Measurements from ENCODE around the gene HPCAL1.

Gene HPCAL1

DNA sequence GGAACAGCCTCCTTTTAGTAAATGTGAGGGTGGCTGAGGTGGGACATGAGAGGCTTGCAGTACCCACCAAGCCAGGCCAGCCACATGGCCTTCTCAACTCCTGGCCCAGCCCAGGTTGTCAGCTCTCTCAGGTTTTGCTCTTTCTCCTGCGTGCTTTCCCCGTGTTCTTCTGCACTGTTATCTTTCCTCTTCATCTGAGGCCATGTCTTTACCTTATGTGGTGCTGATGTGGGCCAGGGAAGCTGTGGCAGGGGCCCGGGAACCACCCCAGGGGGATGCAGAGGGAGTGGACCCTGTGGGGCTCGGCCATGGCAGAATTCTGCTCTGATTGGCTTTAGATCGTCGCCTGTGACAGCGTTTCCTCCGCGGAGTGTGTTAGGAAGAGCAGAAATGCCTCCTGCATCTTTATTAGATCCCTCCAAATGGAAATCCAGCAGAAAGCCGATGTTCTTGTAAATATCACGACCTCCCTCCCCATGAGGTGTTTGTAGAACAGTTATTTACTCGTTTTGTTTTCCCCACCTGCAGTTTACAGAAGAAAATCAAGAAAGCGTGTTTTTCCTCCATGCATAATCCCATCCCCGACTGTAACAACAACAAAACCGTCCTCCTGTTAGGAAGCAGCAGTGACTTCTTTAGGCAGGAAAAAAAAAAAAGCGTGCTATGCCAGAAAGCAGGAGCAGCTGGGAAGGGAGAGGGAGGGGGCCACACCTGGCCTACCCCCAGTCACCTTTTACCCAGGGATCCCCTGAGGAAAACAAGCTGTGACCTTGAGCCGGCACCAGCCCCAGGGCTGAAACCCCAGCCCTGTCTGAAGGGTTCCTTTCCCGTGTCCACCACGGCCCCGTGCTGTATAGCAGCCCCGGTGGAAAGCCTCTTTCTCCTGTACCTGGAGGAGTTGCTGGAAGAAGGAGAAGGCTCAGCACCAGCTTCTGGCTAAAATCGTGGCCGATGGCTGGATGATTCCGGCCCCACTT, 54.8 kb downstream of the HPCAL1 start:
- DNase-seq = no peak

DNA sequence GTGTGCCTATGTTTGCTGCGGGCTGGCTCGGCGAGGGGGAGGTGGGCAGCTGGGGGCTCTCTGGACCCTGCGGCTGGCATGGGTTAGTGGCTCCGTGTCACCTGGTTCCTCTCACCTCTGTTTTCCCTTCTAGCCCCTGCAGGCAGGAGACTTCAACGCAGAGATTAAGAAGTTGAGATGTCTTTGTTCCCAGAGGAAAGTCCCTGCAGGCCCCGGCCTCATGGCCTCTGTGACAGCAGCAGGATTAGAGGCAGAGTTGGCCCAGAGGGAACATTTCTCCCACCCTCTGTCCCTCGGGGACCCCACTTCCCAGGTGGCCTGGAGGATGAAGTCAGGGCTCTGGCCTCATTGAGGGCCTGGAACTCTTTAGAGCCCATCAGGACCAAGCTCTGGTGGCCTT, 56.5 kb downstream of the HPCAL1 start:
- no peak for DNase-seq

DNA sequence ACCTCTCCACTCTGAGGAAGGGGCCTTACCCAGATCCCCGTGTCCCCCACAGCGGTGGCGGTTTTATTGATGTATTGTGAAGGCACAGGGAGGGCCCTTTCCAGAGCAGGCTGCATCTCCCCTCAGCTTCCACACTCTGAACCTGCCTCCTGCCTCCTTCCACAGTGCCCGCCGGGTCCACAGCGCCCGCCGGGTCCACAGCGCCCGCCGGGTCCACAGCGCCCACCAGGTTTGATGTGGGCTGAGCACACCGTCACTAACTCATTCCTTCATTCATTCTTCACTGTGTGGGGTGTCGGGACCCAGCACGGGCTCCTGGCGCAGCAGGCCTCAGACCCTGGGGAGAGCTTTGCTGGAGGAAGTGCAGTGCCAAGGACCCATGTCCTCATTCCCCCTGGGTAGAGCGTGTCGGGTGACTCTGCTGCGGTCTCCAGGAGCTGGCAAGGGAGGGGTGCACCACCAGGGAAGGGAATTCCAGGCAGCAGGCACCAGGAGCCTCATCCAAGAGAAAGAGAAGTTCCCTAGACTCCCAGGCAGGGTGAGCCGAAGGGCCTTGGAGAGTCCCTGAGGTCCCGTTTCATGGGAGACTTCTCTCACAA, 57.1 kb downstream of the HPCAL1 start:
- no peak for DNase-seq

DNA sequence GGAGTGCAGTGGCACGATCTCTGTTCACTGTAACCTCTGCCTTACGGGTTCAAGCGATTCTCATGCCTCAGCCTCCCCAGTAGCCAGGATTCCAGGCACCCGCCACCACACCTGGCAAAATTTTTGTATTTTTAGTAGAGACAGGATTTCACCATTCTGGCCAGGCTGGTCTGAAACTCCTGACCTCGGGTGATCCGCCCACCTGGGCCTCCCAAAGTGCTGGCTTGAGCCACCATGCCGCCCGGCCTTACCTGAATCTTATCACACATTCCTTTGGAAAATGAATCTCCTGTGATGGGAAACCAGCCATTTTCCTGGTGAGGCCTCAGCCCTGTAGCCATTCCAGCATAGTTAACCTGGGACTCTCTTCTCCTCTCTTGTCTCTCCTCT, 57.8 kb downstream of the HPCAL1 start:
- no peak for DNase-seq

DNA sequence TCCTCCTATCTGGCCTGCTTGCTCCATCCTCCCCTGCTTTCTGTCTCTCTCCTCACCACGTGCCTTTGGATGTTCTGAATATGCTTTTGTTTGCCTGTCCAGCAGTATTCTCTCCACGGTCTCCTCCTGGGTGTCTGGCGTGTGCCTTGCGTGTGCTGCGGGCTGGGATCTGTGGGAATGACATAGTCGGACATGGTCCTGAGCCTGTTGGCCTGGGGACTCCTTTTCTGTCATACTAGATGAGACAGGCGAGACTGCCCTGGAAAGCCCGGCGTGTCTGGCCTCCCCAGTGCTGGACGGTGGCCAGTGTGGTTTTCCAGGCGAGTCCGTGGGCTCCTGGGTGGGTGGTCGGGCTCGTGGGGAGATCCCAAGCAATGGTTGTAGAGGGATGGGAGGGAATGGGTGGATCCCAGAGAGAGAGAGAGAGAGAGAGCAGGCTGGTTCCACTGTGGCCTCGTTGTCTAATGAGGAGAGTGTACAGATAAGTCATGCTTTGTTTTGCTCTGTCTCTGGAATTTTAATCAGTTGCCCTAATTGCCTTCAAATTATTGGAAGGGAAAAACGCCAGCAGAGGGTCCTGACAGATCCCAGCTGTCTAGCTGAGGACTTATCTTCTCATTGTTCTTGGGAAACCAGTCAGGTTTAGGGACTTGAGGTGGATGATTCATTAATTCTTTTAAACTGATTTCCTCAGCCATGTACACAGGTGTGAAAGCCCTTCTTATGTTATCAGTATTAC, 58.3 kb downstream of the HPCAL1 start:
- no peak for DNase-seq

DNA sequence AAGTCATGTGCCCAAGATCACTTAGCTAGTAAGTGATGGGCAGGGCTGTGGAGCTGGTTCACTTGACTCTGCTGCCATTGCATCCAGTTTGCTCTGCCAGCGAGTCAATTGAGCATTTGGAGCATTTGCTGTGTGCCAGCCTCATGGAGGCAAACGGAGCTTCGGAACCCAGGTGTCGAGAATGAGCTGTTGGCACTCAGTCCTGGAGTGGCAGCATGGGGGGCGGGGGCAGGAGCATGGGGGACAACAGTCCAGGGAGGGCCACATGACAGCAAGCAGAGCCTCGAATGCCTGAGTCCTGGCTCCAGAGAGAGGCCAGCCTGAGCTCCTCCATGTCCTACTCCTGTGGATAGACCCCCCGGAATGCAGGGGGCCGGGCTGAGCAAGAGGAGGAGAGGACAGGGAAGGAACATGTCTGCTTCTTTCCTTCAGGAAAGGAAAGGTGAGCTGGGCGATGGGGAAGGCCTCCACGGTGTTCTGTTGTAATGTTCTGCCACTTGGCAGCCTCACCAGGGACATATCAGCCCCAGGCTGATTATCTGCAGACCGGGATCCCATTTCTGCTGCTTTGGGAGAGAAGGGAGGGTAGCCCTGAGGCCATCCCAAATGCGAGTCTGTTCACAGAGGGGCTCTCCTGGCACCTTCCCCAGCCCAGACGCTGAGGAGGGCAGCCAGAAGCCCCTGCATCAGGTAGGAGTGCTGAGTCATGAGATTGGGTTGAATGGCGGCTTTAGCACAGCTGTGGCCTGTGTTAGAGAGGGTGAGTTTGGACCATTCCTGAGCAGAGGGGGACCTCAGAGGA, 59.6 kb downstream of the HPCAL1 start:
- no peak for DNase-seq

DNA sequence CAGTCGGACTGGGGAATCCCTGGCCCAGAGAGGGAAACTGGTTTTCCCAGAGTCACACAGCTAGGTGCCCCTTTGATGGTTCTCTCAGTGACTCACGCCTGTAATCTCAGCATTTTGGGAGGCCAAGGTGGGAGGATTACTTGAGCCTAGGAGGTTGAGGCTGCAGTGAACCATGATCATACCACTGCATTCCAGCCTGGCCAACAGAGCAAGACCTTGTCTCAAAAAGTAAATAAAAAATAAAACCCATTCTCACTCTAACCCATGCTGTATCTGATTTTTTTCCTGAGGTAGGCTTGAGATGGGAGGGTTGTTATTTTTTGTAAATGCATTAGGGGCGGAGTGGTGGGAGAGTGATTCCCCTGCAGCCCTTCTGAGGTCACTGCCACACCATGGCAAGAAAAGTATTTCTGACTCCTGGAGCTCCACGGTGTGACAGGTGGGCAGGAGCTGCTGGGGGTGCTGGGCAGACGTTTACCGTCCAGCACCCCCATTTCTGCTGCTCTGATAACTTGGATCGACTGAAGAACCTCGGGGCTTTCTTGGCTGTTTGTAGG, 60.3 kb downstream of the HPCAL1 start:
- no peak for DNase-seq

DNA sequence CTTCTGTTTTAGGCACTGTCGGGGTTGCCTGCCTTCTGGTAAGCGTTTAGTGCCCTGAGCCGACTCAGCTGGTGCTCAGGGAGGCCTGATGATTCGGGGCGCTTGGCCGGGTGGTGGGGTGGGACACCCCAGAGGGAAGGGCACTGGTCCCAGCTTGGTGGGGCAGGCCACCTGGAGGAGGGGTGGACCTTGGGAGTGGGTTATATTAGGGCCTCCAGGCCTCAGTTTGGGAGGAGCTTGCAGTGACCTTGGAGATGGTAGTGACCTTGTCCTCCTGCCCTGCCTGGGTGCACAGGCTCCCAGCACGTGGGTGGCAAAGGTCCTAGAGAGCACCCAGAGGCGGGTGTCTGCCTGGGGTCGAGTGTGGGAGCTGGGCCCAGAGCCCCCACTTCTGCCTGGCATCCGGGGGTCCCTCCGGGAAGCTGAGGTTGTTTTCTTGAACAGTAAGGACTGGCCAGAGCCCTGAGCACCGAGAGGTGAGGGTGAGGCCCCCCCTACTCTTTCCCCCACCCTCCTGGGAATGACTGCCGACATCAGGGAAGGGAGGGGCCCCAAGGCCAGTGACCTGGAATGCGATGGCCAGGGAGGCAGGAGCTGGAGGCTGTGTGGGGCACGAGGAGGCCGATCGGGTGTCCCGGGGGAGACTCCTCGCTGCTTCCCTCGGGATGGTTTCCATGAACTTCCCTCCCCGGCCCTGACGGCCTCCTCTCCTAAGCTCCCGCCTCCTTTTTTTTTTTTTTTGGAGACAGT, 61.3 kb downstream of the HPCAL1 start:
- no peak for DNase-seq

DNA sequence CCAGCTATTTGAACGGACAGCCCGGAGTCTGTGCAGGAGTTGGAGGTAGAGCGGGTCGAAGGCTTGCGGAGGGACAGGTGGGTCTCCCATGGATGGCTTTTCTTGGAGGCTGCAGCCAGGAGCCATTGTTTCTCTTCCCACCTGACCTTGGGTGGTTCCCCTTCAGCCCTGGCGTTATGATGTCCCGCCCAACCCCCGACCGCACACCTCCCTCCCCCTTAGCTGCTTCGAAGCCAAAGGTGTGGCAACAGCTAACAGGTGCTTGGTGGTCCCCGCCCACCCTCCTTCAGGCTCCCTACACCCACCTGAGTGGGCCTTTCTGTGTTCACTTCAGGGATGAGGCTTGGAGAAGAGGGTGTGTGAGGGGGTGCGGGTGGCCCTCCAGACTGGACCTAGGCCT, 62.7 kb downstream of the HPCAL1 start:
- DNase-seq = no peak

DNA sequence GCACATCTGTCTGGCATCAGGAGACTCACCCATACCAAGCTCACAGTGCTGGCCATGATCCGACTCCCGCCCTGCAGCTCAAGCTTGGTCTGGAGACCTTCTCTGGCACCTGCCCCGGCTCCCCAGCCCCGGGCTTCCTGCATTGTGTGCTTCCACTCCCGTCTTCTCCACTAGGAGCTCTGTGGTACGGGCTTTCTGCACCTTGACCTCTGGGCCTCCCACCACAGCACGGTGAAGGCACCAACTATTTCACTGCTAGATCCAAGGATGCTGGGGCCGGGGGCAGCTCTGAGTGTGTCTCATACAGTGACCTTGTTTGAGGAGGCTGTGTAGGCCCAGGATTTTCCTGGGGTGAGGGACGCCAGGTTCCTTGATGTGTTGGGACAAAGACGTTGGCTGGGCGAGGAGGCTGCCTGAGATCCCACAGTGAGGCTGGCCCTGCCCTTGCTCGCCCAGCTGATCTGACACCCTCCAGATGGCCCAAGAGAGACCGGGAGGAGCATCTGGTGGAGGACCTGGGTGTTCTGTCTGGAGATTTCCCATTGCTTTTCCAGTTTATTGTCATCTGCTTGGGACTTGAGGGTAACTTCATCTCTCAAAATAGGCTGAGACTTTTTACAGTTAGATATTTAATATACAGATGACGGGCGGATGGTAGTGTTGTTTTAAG, 64.0 kb downstream of the HPCAL1 start:
- no peak for DNase-seq

DNA sequence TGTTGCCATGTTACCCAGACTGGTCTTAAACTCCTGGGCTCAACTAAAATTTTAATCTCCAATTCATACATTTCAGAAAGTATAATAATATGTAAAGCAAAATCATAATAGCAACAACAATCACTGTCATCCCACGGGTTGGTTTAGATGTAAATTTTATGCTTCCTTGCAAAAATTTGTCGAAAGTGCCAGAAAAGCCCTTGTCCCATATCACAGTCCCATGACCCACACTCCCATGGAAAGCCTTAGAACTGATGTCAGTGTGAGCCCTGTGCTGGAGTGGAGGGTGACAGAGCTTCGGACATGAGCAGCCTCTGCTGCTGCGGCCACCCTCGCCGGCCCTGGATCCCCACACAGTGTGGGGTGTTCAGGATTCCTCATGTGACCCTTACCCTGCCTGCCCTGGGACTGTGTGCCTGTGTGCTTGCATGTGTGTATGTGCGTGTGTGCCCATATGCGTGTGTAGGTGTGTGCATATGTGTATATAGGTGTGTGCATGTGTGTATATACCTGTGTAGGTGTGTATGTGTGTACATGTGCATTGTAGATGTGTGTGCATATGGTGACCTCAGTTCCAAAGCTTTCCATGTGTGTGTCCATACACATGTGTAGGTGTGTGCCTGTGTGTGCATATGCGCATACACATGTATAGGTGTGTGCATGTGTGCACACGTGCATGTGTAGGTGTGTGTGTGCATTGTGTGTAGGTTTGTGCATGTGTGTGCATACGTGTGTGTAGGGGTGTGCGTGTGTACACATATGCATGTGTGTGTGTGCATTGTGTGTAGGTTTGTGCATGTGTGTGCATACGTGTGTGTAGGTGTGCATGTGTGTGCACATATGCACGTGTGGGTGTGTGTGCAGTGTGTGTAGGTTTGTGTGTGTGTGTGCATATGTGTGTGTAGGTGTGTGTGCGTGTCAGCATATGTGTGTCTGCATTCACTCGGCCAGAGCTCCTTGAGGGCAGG, 65.1 kb downstream of the HPCAL1 start:
- DNase-seq = no peak

DNA sequence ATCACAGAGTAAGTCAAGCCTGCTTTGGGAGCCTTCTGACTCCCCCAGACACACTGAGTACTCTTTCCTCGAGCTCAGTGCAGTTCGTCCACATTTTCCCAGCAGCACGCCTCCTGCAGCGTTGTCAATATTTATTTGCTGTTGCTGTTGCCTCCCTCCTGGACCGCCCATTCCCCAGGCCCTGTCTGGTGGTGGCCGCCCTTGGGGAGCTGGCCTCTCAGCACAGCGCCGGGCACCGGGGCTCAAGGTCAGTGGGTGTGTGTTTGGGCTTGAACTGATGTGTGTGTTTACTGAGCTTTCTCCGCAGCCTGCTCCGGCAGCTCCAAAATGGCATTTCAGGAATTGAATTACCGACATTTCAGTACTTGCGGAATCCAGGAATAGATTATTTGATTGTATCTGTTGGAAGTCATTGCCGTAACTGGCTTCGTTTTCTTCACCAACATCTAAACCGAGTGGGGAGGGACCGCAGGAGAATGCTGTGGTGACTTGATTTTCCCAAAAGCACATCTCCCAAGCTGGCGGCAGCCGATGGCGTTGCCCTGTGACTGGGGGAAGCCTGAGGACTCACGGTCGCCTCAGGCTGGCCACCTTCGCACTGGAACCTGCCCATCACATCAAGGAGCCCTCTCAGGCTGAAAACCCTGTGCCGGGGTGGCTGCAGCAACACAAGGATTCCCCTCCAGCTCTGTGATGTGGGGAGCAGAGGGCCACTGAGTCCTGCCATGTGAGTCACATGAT, 66.0 kb downstream of the HPCAL1 start:
- DNase-seq = no peak

DNA sequence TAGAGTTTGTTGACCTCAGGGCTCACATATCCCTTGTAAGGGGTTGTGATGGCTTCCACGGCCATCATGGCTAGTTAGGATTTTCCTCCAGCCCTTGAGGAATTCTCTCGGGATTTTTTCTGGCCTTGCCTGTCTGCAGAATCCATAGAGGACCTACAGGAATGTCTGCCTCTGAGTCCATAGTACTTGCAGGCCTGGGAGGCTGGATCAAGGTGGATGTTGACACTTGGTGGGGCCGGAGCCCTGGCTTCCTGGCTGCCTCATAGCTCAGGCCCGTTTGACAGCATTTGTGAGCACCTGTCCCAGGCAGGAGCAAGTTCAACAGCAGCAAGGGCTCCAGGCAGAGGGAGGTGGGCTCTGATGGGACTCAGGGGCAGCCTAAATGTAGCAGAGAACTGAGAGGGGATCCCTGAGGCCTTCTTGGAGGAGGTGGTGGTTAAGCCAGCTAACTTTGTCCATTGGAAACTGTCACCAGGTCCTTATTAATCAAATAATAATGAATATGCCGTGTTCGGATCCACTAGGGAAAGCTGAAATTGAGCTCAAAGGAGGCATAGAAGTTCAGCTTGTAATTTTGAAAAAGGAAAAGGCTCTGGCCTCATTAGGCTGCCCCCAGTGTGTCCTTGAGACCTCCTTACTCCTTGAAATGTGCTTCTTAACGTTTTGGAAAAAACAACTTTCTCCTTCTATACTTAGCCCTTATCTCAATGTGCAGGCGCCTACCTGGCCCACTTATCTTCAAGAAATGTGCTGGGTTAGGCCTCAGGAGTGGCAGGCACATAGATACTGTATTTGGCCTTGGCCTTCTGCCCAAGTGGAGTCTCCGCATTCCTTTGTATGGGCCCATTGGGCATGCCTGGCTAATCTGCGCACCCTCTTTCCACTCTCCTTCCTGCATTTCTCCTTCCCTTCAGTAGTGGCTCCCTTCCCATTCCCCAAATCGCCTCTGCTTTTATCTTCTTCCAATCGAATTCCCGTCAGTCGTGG, 66.9 kb downstream of the HPCAL1 start:
- DNase-seq = no peak

DNA sequence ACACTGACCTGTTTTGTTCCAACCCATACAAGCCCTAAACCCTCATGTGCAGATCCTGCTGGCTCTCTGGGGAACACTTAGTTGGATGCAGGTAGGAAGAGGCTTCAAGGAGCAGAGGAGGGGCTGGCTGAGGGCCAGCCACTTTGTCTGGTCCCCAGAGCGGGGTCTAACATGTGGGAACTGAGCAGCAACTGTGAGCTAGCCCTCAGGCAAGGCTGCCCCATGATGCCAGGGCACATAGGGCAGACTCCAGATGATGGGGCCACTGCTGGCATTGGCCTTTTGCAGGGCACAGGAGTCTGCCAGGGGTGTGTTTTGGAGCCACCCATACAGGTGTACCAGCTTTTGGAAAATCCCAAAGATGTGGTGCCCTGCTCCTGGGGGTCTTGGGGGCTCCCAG, 67.7 kb downstream of the HPCAL1 start:
- no peak for DNase-seq

DNA sequence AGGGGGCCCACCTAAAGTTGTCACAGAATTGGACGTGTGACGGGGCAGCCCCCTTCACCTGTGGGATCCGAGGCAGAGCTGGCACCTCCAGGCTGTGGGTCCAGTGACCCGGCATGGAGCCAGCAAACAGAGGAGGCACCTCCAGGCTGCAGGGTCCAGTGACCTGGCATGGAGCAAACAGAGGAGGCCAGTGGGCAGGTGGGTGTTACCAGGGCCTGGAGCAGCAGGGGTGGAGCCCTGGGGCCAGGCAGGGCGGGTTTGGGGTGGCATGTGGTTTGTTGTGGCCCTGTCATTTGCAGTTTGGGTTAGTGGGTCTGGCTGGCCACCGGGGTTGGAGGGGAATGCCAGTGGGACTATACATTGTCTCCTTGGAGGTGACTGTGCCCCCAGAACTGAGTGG, 68.2 kb downstream of the HPCAL1 start:
- no peak for DNase-seq

DNA sequence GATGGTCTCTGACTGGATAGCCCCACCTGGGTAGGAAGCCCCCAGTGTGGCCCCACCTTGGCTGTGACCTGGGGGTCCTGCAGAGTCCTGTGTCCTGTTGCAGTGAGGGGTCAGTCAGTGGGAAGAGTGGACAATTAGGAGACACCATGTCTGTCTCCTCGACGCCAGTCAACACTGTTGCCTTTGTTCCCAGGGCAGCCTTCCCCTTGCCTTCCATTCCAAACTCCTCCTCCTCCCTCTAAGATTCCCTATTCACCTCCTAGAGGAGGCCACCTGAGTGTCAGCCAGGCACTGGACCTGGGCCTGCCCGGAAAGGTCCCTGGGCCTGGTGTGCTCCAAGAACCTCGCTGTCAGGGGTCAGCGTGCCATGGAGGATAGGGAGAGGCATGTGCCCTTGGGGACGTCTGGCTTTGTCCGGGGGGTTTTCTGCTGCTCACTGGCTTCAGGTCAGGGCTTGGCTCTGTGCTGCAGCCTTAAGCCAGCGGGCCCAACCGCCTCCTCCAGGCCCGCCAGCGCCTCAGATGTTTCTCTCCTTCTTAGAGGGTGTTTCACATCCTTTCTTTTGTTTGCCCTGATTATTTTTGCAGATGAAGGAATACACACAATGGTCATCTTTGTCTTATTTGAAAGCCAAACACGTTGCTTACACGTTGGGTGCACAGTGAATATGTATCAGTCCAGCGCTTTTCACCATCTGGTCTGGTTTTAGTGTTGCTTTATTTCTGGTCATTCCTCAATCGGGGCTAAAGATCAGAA, 68.9 kb downstream of the HPCAL1 start:
- DNase-seq = no peak

DNA sequence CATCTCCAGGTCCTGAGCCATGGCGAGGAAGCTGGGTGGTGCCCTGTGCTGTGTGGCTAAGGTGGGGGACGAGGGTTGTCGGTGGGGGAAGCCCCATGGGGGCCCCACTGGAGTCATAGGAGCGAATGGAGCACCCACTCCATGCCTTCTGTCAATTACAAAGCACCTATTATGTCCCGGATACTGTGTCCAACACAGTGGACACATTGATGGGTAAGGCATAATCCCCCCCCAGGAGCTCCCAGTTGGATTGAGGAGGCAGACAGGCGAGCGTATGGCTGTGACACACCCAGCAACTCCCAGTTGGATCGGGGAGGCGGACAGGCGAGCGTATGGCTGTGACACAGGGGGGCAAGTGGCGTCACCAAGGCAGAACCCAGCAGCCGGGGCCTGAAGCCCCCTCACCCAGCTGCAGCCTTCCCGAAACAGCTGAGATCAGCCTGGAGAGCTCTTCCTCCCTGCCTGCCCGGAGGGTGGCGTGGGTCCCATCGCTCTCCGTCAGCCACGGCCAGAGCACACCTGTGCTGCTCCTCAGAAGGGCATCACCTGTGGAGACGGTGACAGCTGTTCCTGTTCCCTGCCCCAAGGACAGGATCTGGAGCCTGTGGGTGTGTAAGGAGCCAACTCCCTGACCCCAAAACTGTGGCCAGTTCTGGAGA, 69.6 kb downstream of the HPCAL1 start:
- no peak for DNase-seq
